SKM-1 treated with dmso at 0.1 percent for 144 hours (cell line): Measurements from ENCODE around the gene TAL1.
"Not testable (repeated sequence)": the region's sequence is repeated elsewhere in the genome, so short reads cannot be mapped to it uniquely, and the experiment has no call there.

Experiments used
- DNase-seq: peaks from one replicate; lab custom pipeline; 2025; ENCODE audit not compliant: unreplicated experiment; lab: John Stamatoyannopoulos, UW

TAL1 gene

GRCh38 chr1:47213230-47213963 is 18.6 kb downstream of the TAL1 start:
- no peak for DNase-seq

- DNase-seq, result no peak
Observed at GRCh38 chr1:47212636-47213229, 19.3 kb downstream of the TAL1 start.

GRCh38 chr1:47211796-47212269 is 20.2 kb downstream of the TAL1 start:
- DNase-seq, result no peak

- DNase-seq, result no peak
Observed at GRCh38 chr1:47210666-47211065, 21.4 kb downstream of the TAL1 start.

- DNase-seq, result no peak
Observed at GRCh38 chr1:47209725-47210325, 22.2 kb downstream of the TAL1 start.

GRCh38 chr1:47209091-47209490 is 22.9 kb downstream of the TAL1 start:
- DNase-seq, result no peak

- DNase-seq, result no peak
Observed at GRCh38 chr1:47208374-47208850, 23.6 kb downstream of the TAL1 start.

GRCh38 chr1:47207803-47208373 is 24.1 kb downstream of the TAL1 start:
- no peak for DNase-seq

- no peak for DNase-seq
Observed at GRCh38 chr1:47205918-47206317, 26.1 kb downstream of the TAL1 start.

- not testable (repeated sequence) for DNase-seq
Observed at GRCh38 chr1:47203504-47203903, 28.5 kb downstream of the TAL1 start.

GRCh38 chr1:47201179-47201578 is 30.8 kb downstream of the TAL1 start:
- DNase-seq, result no peak

GRCh38 chr1:47198214-47198613 is 33.8 kb downstream of the TAL1 start:
- no peak for DNase-seq

- no peak for DNase-seq
Observed at GRCh38 chr1:47196622-47197021, 35.4 kb downstream of the TAL1 start.

GRCh38 chr1:47195981-47196380 is 36.0 kb downstream of the TAL1 start:
- not testable (repeated sequence) for DNase-seq

- no peak for DNase-seq
Observed at GRCh38 chr1:47194311-47194710, 37.7 kb downstream of the TAL1 start.

- DNase-seq, result not testable (repeated sequence)
Observed at GRCh38 chr1:47193496-47193895, 38.5 kb downstream of the TAL1 start.

- DNase-seq, result peak; percentile 60
Observed at GRCh38 chr1:47192458-47193384, 39.3 kb downstream of the TAL1 start.

- no peak for DNase-seq
Observed at GRCh38 chr1:47191940-47192457, 40.0 kb downstream of the TAL1 start.

GRCh38 chr1:47190857-47191256 is 41.2 kb downstream of the TAL1 start:
- DNase-seq, result no peak

GRCh38 chr1:47190509-47190855 is 41.5 kb downstream of the TAL1 start:
- DNase-seq, result no peak
